Measurements from ENCODE around the gene OPRL1.

Gene OPRL1

DNA sequence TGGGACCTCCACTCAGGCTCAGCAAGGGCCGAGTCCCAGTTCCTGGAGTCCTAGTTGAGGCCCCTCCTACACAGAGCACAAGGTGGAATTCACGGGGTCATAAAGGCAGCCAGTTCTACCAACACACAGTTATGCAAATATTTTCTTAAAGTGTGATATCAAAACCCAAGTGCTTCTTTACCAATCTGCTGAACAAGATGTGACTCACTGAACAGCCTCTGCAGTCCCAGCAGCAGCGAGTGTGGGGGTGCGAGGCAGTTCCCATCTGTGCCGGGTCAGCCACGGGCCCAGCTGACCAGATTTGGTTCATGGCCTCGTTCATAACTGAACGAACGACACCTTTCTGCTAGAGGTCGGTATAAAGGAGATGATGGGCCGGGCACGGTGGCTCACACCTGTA lies 21.3 kb upstream of the OPRL1 start:
- H3K27me3 ChIP-seq (ENCODE audit: control insufficient read depth in 1 of 2, insufficient read depth in 2 of 2, low read length in 2 of 2) = peaks cover 12 to 16% of the 10 kb centered on the region in 2 donors
- peaks cover 12% of the 10 kb centered on the region for H3K4me1 ChIP-seq (ENCODE audit: control insufficient read depth, insufficient read depth, low read length)
- H3K27ac ChIP-seq (ENCODE audit: low read length) = no peak overlapping the region
- no peak overlapping the region for H3K9ac ChIP-seq (ENCODE audit: low read length in 2 of 2)
- H3K9me3 ChIP-seq (ENCODE audit: control insufficient read depth in 2 of 2, low read length in 2 of 2) = no peaks in the 10 kb centered on the region
- H3K36me3 ChIP-seq (ENCODE audit: control insufficient read depth in 2 of 2, insufficient read depth in 2 of 2, low read length in 2 of 2) = no peaks in the 10 kb centered on the region
- H3K4me3 ChIP-seq (ENCODE audit: low read length in 2 of 2) = no peak overlapping the region

DNA sequence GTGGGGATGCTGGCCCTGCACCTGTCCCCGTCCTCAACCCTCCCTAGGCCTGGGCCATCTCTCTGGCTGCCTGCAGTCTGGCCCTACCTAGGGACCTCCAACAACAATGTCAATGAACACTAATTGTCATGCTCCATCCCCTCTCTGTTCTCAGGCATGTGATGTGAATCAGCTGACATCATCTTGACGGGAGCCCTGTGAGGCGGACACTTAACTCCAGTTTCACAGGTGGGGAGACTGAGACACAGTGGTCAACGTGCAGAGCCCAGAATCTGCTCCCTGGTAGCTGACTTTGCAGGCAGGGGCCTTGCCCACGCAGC lies 17.6 kb upstream of the OPRL1 start:
- H3K9ac ChIP-seq (ENCODE audit: low read length in 2 of 2) = peak overlapping the region; percentile 78 to 81
- no peaks in the 10 kb centered on the region for H3K9me3 ChIP-seq (ENCODE audit: control insufficient read depth in 2 of 2, low read length in 2 of 2)
- peak overlapping the region; percentile 79 for H3K27ac ChIP-seq (ENCODE audit: low read length)
- H3K4me1 ChIP-seq (ENCODE audit: control insufficient read depth, insufficient read depth, low read length) = peaks cover 29% of the 10 kb centered on the region
- peaks cover 3% of the 10 kb centered on the region in 2 donors for H3K27me3 ChIP-seq (ENCODE audit: control insufficient read depth in 1 of 2, insufficient read depth in 2 of 2, low read length in 2 of 2)
- no peaks in the 10 kb centered on the region for H3K36me3 ChIP-seq (ENCODE audit: control insufficient read depth in 2 of 2, insufficient read depth in 2 of 2, low read length in 2 of 2)
- peak overlapping the region; percentile 83 to 87 for H3K4me3 ChIP-seq (ENCODE audit: low read length in 2 of 2)

DNA sequence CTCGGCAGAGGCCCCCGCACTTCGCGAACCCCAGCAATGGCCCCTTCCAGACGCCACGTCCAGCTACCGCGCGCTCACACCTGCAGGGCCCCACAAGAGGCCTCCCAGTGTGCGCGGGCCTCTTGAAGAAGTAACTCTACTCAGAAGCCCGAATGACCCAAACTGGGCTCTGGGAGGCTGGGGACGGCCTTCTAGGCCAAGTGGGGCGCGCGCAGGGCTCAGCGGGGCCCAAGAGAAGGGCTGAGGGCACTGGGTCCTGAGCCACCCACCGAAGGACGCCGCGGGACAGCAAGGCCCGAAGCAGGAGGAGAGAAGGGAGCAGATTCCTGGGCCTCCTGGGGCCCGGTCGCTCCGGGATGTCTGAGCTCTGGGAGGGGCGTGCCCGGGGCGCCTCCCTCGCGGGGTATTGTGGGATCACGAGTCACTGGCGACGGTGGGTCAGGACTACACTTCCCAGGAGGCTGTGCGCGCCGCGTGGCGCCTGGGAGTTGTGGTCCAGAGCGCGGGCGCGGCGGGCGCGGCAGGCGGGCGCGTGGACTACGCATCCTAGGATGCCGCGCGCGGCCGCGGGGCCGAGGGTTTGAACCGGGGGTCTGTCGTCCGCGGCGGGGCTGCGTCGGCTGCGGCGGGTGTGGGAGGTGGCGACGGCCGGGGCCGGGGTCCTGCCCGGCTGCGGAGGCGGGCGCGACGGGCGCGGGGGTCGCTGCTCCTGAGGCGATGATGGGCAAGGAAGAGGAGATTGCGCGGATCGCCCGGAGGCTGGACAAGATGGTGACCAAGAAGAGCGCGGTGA lies 17.1 kb upstream of the OPRL1 start, which contains the start of gene TCEA2:
Gene TCEA2 (plus strand): TSS at position 603 of the 793 bp plus-strand sequence. CDS start 115 bp downstream, at position 718.
- Histone ChIP-seq H3K9ac (ENCODE audit: low read length in 2 of 2) (peak within 1 kb of the TSS; percentile 78 to 81), H3K27ac (ENCODE audit: low read length) (peak within 1 kb of the TSS; percentile 79), H3K36me3 (ENCODE audit: control insufficient read depth in 2 of 2, insufficient read depth in 2 of 2, low read length in 2 of 2) (no peaks in the 10 kb centered on the region), H3K27me3 (ENCODE audit: control insufficient read depth in 1 of 2, insufficient read depth in 2 of 2, low read length in 2 of 2) (peaks cover 2 to 3% of the 10 kb centered on the region in 2 donors), H3K9me3 (ENCODE audit: control insufficient read depth in 2 of 2, low read length in 2 of 2) (no peaks in the 10 kb centered on the region), H3K4me1 (ENCODE audit: control insufficient read depth, insufficient read depth, low read length) (peaks cover 29% of the 10 kb centered on the region), H3K4me3 (ENCODE audit: low read length in 2 of 2) (peak within 1 kb of the TSS; percentile 83 to 87)

DNA sequence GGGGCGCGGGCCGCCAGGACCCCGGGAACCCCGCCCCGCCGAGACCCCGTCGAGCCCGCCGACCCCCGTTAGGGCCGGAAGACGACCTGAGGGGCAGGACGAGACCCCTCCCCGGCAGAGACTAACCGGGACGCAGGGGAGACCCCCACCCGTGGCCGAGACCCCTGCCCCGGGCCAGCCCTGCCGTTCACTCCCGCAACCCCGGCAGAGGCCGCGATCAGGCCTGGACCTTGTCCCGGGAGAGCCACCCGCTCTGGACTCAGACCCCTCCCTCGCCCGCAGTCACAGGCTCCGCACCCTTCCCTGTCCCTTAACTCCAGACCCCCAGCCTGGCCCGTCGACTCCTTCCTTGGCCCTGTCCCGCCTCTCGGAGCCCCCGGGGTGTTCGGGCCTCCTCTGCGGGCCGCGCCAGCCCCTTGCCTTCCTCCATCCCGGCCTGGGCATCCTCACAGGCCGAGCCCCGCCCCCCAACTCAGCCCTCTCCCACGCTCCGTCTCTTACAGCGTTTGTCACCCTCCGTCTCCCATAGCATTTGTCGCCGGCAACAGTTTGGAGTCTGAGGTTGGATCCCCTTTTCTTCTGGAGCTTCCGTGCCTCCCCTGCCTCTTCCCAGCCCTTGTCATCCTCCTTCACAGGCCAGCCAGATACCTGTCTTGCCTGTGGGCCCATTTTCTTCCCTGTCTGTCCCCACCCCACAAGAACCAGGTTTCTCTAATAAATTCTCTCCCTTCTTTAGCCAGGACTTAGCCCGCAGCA lies 16.3 kb upstream of the OPRL1 start:
- Histone ChIP-seq H3K27me3 (ENCODE audit: control insufficient read depth in 1 of 2, insufficient read depth in 2 of 2, low read length in 2 of 2) (no peaks in the 10 kb centered on the region), H3K36me3 (ENCODE audit: control insufficient read depth in 2 of 2, insufficient read depth in 2 of 2, low read length in 2 of 2) (no peaks in the 10 kb centered on the region), H3K9me3 (ENCODE audit: control insufficient read depth in 2 of 2, low read length in 2 of 2) (no peaks in the 10 kb centered on the region), H3K4me3 (ENCODE audit: low read length in 2 of 2) (peak overlapping the region; percentile 83 to 87), H3K4me1 (ENCODE audit: control insufficient read depth, insufficient read depth, low read length) (peaks cover 27% of the 10 kb centered on the region), H3K9ac (ENCODE audit: low read length in 2 of 2) (peak overlapping the region; percentile 71 to 75), H3K27ac (ENCODE audit: low read length) (peak overlapping the region; percentile 24)

DNA sequence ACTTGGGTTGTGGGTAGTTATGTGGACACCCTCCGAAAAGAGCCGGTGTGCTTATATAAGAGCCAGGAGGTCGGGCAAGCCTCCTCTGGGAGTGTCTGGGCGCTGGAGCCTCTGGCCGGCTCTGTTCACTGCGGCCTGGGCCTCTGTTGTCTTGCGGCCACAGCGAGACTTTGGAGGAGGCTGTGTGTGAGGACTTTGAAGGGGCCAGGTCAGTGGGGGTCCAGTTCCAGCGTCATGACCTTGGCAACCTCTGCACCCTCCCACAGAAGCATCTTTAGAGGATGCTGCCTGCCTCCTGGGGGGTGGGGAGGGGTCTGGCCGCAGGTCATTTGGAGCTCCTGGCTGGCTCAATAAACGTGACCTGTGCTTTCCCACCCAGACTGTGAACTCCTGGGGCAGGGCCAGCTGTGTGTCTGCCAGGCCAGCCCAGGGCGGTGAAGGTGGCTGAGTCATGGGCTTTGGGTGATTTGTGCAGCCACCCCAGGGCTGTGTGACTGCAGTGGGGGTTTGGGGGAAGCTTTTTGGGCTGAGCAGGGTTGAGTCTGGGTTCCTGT lies 15.7 kb upstream of the OPRL1 start:
- H3K27me3 ChIP-seq (ENCODE audit: control insufficient read depth in 1 of 2, insufficient read depth in 2 of 2, low read length in 2 of 2) = no peaks in the 10 kb centered on the region
- H3K4me1 ChIP-seq (ENCODE audit: control insufficient read depth, insufficient read depth, low read length) = peaks cover 27% of the 10 kb centered on the region
- peak overlapping the region; percentile 83 to 87 for H3K4me3 ChIP-seq (ENCODE audit: low read length in 2 of 2)
- peak overlapping the region; percentile 24 for H3K27ac ChIP-seq (ENCODE audit: low read length)
- H3K9me3 ChIP-seq (ENCODE audit: control insufficient read depth in 2 of 2, low read length in 2 of 2) = no peaks in the 10 kb centered on the region
- H3K36me3 ChIP-seq (ENCODE audit: control insufficient read depth in 2 of 2, insufficient read depth in 2 of 2, low read length in 2 of 2) = no peaks in the 10 kb centered on the region
- H3K9ac ChIP-seq (ENCODE audit: low read length in 2 of 2) = peak overlapping the region; percentile 71 to 75

DNA sequence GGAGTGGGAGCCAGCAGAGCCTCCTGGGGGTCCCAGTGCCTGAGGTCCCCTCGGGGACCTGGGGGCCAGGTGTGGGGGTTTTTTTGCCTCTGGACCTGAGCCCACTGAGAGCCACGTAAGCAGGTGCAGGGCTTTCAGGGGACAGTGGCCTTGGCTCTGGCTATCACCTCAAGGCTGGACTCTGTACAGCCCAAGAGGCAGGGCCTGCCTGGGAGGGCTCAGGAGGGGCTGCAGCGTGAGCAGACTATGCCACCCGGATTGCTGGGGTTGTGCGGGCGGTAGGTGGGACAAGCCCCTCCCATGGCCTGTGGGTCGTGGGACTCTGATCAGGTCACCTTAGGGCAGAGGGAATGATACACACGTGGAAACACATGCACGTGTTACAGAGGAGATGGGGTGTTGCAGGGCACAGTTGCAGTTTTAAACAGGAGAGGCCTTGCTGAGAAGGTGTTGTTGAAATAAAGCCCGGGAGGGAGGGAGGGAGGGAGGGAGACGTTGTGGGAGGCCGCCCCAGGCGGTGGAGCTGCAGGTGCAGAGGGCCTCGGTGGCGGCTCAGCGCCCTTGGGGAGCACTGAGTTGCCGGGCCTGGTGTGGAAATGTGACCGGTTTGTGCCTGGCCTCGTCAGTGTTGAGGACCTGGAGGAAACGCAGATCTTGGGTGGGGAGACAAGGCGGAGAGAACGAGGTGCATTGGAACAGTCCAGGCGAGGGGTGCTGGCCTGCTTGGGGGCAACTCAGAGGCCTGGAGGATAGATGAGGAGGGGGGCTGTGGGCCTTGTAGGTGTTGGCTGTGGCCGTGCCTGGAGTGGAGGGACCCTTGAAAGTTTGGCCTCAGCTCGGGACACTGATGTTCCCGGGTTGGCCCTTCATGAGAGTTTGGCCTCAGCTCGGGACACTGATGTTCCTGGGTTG lies 14.6 kb upstream of the OPRL1 start:
- Histone ChIP-seq H3K9ac (ENCODE audit: low read length in 2 of 2) (no peak overlapping the region), H3K4me3 (ENCODE audit: low read length in 2 of 2) (no peak overlapping the region), H3K4me1 (ENCODE audit: control insufficient read depth, insufficient read depth, low read length) (peaks cover 27% of the 10 kb centered on the region), H3K36me3 (ENCODE audit: control insufficient read depth in 2 of 2, insufficient read depth in 2 of 2, low read length in 2 of 2) (no peaks in the 10 kb centered on the region), H3K27me3 (ENCODE audit: control insufficient read depth in 1 of 2, insufficient read depth in 2 of 2, low read length in 2 of 2) (no peaks in the 10 kb centered on the region), H3K27ac (ENCODE audit: low read length) (no peak overlapping the region), H3K9me3 (ENCODE audit: control insufficient read depth in 2 of 2, low read length in 2 of 2) (no peaks in the 10 kb centered on the region)

DNA sequence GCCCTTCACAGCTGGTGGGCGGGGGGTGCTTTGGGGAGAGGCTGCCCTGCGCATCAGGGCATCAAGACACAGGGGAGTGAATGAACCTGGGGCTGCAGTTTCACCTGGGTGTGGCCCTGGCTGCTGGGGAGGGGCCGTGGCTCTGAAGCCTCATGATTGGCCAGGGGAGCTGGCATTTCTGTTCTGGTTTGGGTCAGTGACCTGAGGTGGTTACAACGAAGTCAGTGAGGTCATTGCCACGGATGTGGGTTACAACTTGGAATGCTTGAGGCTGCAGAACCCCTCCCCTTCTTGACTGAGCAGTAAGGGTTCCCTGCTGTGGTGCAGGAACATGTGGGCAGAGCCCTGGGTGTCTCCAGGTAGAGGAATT lies 13.9 kb upstream of the OPRL1 start:
- Histone ChIP-seq H3K27me3 (ENCODE audit: control insufficient read depth in 1 of 2, insufficient read depth in 2 of 2, low read length in 2 of 2) (no peaks in the 10 kb centered on the region), H3K36me3 (ENCODE audit: control insufficient read depth in 2 of 2, insufficient read depth in 2 of 2, low read length in 2 of 2) (no peaks in the 10 kb centered on the region), H3K27ac (ENCODE audit: low read length) (no peak overlapping the region), H3K9ac (ENCODE audit: low read length in 2 of 2) (no peak overlapping the region), H3K9me3 (ENCODE audit: control insufficient read depth in 2 of 2, low read length in 2 of 2) (no peaks in the 10 kb centered on the region), H3K4me1 (ENCODE audit: control insufficient read depth, insufficient read depth, low read length) (peaks cover 27% of the 10 kb centered on the region), H3K4me3 (ENCODE audit: low read length in 2 of 2) (no peak overlapping the region)

DNA sequence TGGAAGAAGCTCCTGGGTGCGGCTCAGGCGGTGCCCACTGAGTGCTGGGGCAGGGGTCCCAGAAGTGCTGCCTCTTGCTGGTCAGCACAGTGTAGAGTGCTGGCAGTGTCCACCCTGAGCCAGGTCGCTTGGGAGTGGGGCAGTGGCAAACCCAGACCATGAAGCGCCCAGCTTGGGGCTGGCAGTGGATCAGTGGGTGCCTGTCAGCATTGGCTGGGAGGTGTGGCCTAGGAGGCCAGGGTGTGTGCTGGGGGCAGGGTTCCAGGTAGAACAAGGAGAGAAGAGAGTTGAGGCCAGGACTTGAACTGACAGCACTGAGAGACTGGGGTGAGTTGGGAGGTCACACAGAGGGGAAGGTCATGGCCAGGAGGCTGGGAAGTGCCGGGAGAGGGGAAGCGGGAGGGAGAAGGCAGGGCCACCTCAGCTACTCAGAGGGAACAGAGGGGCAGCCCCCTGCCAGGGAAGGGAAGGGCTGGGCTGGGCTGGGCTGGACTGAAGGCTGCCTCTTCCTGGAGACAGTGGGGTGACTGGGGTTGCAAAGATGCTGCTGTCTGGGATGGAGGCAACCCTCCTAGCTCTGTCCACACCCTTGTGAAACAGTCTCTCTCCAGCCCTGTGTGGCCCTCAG lies 12.8 kb upstream of the OPRL1 start:
- Histone ChIP-seq H3K9ac (ENCODE audit: low read length in 2 of 2) (no peak overlapping the region), H3K27ac (ENCODE audit: low read length) (no peak overlapping the region), H3K4me3 (ENCODE audit: low read length in 2 of 2) (no peak overlapping the region), H3K4me1 (ENCODE audit: control insufficient read depth, insufficient read depth, low read length) (peaks cover 26% of the 10 kb centered on the region), H3K9me3 (ENCODE audit: control insufficient read depth in 2 of 2, low read length in 2 of 2) (no peaks in the 10 kb centered on the region), H3K27me3 (ENCODE audit: control insufficient read depth in 1 of 2, insufficient read depth in 2 of 2, low read length in 2 of 2) (no peaks in the 10 kb centered on the region), H3K36me3 (ENCODE audit: control insufficient read depth in 2 of 2, insufficient read depth in 2 of 2, low read length in 2 of 2) (no peaks in the 10 kb centered on the region)

DNA sequence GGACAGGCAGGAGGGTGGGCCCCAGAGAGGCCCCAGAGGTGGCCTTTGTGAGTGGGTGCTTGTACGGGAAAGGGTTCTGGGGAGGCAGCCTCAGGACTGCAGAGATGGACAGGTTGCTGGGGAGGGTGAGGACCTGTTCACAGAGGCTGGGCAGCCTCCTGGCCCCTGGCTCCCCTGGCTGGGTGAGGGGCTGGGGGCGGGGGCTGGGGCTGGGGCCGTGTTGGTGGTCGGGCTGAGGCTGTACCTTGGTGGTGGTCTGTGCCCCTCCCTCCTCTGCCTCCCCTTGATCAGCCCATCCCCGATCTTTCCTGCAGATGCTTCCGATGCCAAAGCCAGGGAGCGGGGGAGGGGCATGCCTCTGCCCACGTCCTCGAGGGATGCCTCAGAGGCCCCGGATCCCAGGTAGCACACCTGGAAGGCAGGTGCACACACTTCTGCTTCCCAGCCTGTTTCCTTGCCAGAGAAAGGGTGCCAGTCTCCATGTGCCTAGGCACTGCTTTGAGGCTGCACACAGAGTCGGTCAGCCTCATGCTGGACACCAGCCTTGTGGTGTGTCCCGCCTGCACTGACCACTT lies 12.1 kb upstream of the OPRL1 start:
- Histone ChIP-seq H3K36me3 (ENCODE audit: control insufficient read depth in 2 of 2, insufficient read depth in 2 of 2, low read length in 2 of 2) (peaks cover 0 to 2% of the 10 kb centered on the region in 2 donors), H3K4me1 (ENCODE audit: control insufficient read depth, insufficient read depth, low read length) (peaks cover 19% of the 10 kb centered on the region), H3K9ac (ENCODE audit: low read length in 2 of 2) (no peak overlapping the region), H3K4me3 (ENCODE audit: low read length in 2 of 2) (no peak overlapping the region), H3K27ac (ENCODE audit: low read length) (no peak overlapping the region), H3K27me3 (ENCODE audit: control insufficient read depth in 1 of 2, insufficient read depth in 2 of 2, low read length in 2 of 2) (no peaks in the 10 kb centered on the region), H3K9me3 (ENCODE audit: control insufficient read depth in 2 of 2, low read length in 2 of 2) (no peaks in the 10 kb centered on the region)
